ENCODE results near the gene REEP1. TPM values are rescaled to one million over a fixed set of nuclear protein-coding genes. Genes with fewer than 3 reads are reported as not detected.

REEP1 gene
- total and polyA plus RNA-seq, 2 experiments from 2014 or later = 21.5 to 26.5 TPM

DNA sequence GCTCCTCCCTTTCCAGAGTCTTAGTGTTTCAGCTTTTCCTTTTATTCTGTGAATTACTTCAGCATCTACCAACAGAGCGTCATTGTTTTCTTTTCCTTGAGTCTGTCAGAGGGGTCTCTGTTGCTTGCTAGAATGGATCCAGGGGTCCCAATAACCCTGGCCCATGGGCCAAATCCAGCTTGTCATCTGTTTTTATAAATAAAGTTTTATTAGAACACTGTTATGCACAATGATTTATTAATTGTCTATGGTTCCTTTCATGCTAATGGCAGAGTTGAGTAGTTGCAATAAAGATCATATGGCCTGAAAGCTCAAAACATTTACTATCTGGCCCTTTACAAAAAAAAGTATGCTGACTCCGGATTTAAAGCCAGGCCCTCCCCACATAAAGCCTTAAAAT is 79.3 kb downstream of the REEP1 start:
- DNase-seq (ENCODE audit: low spot score) = no peak
- TF ChIP-seq EZH2phosphoT487 (IDR thresholded peaks at IDR 0.05; ENCODE audit: low read depth, severe bottlenecking, unreplicated experiment) (no peak), EZH2 (IDR thresholded peaks at IDR 0.05; ENCODE audit: borderline replicate concordance) (no peak)
- TF ChIP-seq, protein P1, sequence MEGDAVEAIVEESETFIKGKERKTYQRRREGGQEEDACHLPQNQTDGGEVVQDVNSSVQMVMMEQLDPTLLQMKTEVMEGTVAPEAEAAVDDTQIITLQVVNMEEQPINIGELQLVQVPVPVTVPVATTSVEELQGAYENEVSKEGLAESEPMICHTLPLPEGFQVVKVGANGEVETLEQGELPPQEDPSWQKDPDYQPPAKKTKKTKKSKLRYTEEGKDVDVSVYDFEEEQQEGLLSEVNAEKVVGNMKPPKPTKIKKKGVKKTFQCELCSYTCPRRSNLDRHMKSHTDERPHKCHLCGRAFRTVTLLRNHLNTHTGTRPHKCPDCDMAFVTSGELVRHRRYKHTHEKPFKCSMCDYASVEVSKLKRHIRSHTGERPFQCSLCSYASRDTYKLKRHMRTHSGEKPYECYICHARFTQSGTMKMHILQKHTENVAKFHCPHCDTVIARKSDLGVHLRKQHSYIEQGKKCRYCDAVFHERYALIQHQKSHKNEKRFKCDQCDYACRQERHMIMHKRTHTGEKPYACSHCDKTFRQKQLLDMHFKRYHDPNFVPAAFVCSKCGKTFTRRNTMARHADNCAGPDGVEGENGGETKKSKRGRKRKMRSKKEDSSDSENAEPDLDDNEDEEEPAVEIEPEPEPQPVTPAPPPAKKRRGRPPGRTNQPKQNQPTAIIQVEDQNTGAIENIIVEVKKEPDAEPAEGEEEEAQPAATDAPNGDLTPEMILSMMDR (IDR thresholded peaks at IDR 0.05; ENCODE audit: poor library complexity) = no peak
- H3K4me1 ChIP-seq (ENCODE audit: insufficient read depth) = peaks cover 4% of the 10 kb centered on the region
- H3K9me3 ChIP-seq (ENCODE audit: low read depth) = no peaks in the 10 kb centered on the region
- H4K20me1 ChIP-seq (ENCODE audit: insufficient read depth, poor library complexity, severe bottlenecking) = no peaks in the 10 kb centered on the region
- no peaks in the 10 kb centered on the region for H3K79me2 ChIP-seq
- no peak overlapping the region for H3K27ac ChIP-seq
- no peaks in the 10 kb centered on the region for H3K9me2 ChIP-seq (replicated peaks; ENCODE audit: insufficient read depth)
- no peaks in the 10 kb centered on the region for H3K27me3 ChIP-seq
- no peak overlapping the region for H3K4me2 ChIP-seq
- WGBS (ENCODE audit: low lambda C conversion rate, missing lambda C conversion rate) = 85% methylated on average over 2 of the region's 2 CpGs
- no peak overlapping the region for H2AFZ ChIP-seq
- no peaks in the 10 kb centered on the region for H3K36me3 ChIP-seq (replicated peaks; ENCODE audit: insufficient read depth, low read depth)
- H3K4me3 ChIP-seq = no peak overlapping the region

- no peaks in the 10 kb centered on the region for H3K79me2 ChIP-seq
- H3K4me2 ChIP-seq = no peak overlapping the region
- 81% methylated on average over 3 of the region's 3 CpGs for WGBS (ENCODE audit: low lambda C conversion rate, missing lambda C conversion rate)
Observed at GRCh38 chr2:86256982-86257381, 80.4 kb downstream of the REEP1 start.

DNA sequence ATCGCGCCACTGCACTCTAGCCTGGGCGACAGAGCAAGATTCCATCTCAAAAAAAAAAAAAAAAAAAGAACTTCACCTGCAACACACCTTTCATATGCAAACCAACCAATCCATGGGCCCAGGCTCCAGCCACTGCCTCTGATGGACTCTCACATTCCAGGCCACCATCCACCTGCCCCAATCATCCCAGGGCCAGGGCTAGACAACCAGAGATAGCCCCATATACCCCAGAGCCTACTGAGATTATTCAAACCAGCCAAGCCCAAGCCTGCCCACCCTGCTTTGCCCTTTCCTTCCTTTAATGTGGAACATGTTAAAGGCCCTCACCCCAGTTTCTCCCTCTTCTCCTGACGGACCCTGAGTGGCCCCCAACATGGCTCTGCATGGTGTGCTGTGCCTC is 81.1 kb downstream of the REEP1 start:
- Histone ChIP-seq H3K4me2 (no peak overlapping the region), H3K79me2 (no peaks in the 10 kb centered on the region), H3K9me3 (ENCODE audit: low read depth) (no peaks in the 10 kb centered on the region), H3K27me3 (no peaks in the 10 kb centered on the region), H4K20me1 (ENCODE audit: insufficient read depth, poor library complexity, severe bottlenecking) (no peaks in the 10 kb centered on the region), H3K4me1 (ENCODE audit: insufficient read depth) (peaks cover 4% of the 10 kb centered on the region), H3K9me2 (replicated peaks; ENCODE audit: insufficient read depth) (no peaks in the 10 kb centered on the region), H3K4me3 (no peak overlapping the region), H3K27ac (no peak overlapping the region), H3K36me3 (replicated peaks; ENCODE audit: insufficient read depth, low read depth) (no peaks in the 10 kb centered on the region), H2AFZ (no peak overlapping the region)
- no peak for DNase-seq (ENCODE audit: low spot score)
- TF ChIP-seq EZH2phosphoT487 (IDR thresholded peaks at IDR 0.05; ENCODE audit: low read depth, severe bottlenecking, unreplicated experiment) (no peak), EZH2 (IDR thresholded peaks at IDR 0.05; ENCODE audit: borderline replicate concordance) (no peak)
- TF ChIP-seq, protein P1 (IDR thresholded peaks at IDR 0.05; ENCODE audit: poor library complexity) = no peak
- WGBS (ENCODE audit: low lambda C conversion rate, missing lambda C conversion rate) = 99% methylated on average over 4 of the region's 4 CpGs

More at GRCh38 chr2:86256982-86257381, 80.4 kb downstream of the REEP1 start:
- peaks cover 4% of the 10 kb centered on the region for H3K4me1 ChIP-seq (ENCODE audit: insufficient read depth)
- H3K4me3 ChIP-seq = no peak overlapping the region
- TF ChIP-seq EZH2phosphoT487 (IDR thresholded peaks at IDR 0.05; ENCODE audit: low read depth, severe bottlenecking, unreplicated experiment) = no peak
- TF ChIP-seq EZH2 (IDR thresholded peaks at IDR 0.05; ENCODE audit: borderline replicate concordance) = no peak
- TF ChIP-seq, protein P1 (IDR thresholded peaks at IDR 0.05; ENCODE audit: poor library complexity) = no peak
- H2AFZ ChIP-seq = no peak overlapping the region
- H3K36me3 ChIP-seq (replicated peaks; ENCODE audit: insufficient read depth, low read depth) = no peaks in the 10 kb centered on the region
- H3K27me3 ChIP-seq = no peaks in the 10 kb centered on the region
- no peak overlapping the region for H3K27ac ChIP-seq
- no peak for DNase-seq (ENCODE audit: low spot score)
- H3K9me2 ChIP-seq (replicated peaks; ENCODE audit: insufficient read depth) = no peaks in the 10 kb centered on the region
- H4K20me1 ChIP-seq (ENCODE audit: insufficient read depth, poor library complexity, severe bottlenecking) = no peaks in the 10 kb centered on the region
- H3K9me3 ChIP-seq (ENCODE audit: low read depth) = no peaks in the 10 kb centered on the region

All from hepatocyte (in vitro differentiated cells).